ENCODE measurements around the gene CAPN10.

CAPN10 gene

DNA sequence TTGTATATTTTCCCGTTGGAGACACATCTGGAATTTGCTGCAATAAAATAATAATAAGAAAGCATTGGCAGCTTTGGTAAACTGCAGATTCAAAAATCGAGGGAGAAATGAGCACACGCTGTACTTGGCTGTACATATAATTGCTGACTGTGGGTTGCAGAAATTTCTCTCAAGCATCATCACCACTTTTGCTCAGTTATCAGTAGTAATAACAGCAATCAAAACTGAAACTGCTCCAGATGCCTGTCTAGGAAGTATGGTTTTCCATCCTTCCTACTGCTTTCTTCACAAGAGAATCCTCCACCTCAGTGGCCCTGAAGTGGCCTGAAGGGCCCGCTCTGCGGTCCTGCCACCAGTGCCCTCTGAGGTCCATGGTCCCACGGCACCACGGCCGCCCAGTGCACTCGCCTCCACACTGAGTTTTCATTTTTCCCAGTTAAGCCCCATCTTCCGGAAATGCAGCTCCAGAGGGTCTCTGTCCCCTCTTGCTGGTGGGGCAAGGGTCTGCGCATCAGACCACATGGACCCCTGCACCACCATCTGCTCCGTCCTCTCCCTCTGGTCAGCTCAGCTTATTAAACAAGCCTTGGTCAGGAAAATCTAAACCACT, 22.5 kb upstream of the CAPN10 start:
- DNase-seq: no peak

GRCh38 chr2:240564561-240565332, 21.8 kb upstream of the CAPN10 start:
- peak; percentile 49 for DNase-seq

DNA sequence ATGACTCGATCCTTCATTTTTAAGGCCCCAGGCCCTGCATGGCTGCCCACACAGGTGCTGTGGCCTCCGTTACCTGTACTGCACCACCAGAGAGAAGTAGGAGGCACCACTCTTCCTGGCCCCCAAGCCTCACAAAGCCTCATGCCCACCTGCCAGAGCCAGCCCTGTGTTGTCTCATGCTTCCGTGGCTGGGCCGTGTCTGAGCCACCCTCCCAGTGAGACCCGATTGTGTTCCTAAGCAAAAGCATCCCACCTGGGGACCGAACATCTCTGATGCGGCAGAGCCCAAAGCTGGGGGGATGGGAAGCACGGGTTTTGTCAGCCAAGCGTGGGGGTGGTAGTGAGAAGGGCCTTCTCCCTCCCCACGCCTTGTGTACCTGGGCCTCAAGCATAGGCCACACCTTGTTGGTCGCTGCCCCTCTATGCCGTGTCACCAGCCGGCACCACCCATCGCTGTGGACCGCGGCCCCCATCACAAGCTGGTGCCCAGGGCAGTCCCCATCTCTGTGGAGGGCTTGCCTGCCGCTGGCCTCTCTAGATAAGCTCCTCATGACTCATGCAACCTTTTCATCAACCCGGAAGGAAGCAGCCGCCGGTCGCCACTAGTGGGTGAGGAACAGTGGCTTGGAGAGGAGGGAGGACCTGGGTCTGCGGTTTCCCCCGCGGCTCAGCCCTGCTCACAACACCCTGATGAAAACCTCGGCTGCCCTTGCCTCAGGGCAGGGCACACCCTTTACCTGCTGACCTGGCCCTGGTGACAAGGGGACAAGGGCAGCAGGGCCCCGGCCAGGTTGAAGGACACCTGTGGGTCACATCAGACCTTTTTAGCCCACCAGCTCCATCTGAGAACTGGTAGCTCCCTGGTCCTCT, 21.0 kb upstream of the CAPN10 start:
- peak; percentile 90 for DNase-seq

DNA sequence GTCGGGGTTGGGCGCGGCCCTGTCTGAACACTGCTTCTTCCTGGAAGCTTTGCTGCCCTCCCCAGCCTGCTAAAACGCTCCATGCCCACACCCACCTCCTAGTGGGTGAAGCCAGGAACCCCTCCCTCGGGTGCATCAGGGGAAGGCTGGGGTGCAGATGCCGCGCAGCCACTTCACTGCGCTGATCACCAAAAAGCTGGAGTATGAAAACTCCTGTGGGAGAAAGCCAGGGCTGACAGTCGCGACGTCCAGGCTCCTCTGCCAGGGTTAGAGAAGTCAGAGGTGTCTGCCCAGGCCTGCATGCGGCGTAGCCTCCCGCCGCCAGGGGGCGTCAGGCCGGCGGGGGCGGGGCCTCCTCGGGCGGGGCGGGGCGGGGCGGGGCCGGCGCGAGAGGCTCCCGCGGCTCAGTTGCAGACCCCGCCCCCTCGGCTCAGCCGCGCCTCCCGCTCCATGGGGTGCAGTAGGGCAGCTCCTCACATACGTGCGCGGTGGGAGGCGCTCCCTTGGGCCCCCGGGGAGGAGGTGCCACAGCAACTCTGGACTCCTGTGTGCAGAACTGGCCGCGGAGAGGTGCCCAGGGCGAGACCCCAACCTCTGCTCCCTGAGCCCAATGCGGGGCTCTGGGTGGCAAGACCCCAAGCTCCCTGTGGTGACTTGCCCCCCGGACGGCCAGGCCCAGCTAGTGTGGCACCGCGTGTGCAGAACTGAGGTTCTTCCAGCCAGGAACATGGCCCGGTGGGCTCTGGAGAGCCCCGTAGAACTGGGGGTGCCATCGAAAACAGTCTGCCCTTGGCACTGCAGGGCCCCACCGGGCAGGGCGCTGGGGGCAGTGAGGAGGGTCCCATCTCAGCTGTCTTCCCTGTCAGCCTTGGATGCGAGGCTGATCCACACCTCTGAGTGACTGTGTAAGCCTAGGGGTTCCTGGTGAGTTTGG, 20.1 kb upstream of the CAPN10 start:
- DNase-seq: peak; percentile 93

DNA sequence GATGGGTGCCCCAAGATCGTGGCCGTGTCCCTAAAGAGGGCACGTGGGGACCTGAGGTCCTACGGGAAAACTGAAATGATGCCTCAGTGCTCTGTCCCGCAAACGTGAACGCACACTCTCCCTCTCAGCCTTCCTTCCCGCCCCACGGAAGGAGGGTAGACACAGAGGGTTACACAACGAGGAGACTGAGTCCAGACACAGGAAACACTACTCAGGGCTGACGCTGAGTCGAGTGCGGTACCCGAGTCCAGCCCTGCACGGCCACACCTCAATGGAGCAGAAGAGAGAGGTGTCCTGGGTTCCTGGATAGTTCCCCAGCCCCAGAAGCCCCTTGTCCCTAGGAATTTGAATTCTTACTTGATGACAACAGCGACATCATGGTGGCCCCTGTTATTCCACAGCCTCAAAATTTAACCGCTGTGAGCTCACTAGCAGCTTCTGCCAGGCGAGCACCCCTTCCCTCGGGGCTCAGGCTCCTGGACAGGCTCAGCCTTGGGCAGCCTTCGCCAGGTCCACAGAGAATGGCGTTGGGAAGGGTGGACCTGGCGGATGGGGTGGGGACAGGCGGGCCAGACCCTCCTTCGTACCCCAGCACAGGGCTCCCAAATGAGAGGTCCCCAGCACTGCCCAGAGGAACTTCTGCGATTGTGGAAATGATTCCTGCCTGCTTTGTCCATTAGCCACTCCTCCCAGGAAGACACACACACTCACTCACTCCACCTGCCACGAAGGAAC, 19.2 kb upstream of the CAPN10 start:
- DNase-seq: peak; percentile 23

- peak; percentile 48 for DNase-seq
Measured at GRCh38 chr2:240567872-240568677, 18.5 kb upstream of the CAPN10 start, which contains the start of gene RNPEPL1. Gene RNPEPL1 (plus strand): TSS chr2:240568484. CDS start chr2:240568587, 103 bp downstream.

DNA sequence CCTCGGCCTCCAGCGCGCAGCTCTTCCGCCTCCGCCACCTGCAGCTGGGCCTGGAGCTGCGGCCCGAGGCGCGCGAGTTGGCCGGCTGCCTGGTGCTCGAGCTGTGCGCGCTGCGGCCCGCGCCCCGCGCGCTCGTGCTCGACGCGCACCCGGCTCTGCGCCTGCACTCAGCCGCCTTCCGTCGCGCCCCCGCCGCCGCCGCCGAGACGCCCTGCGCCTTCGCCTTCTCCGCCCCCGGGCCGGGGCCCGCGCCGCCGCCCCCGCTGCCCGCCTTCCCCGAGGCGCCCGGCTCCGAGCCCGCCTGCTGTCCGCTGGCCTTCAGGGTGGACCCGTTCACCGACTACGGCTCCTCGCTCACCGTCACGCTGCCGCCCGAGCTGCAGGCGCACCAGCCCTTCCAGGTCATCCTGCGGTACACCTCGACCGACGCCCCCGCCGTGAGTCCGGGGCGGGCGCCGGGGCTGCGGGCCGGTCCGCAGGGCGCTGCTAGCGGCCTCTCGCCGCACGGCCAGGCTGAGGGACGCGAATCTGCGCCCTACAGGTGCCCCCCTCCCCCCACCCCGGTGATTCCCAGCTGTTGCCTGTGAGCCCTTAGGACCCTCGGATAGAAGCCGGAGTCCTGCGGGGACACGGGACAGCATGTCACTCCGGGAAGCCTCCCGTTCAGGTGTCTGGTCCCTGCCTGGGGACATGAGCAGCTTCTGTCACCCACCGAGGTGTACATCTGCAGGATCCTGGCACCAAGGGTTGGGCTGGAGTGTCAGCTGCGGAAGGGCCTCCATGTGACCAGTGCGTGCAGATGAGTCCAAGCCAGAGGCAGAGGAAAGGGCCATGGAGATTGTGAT, 17.6 kb upstream of the CAPN10 start:
- DNase-seq: peak; percentile 30

- no peak for DNase-seq
Measured at GRCh38 chr2:240569523-240569997, 17.0 kb upstream of the CAPN10 start.

DNA sequence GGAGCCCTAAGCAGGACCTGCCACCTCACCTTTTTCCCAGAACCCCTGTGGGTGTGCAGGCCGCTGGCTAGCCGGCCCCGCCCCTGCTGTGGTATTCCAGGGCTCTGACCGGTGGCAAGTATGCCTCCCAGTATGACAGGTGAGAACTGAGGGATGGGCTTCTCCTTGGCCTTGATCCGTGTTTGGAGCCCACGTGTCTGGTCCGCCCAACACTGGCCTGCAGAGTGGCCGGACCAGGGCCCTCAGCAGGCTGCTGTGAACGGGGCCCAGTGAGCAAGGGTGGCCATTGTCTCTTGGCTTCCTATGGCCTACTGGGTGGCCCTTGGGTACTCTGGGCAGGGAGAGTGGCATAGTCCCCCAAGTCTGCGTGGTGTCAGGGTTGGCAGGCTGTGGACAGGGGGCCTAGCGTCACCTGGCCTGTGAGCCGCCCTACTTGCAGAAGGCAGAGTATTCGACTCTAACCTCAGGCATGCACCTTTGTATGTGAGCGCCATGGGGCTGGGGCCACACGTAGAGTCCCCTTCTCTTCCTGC, 16.5 kb upstream of the CAPN10 start:
- DNase-seq: no peak

DNA sequence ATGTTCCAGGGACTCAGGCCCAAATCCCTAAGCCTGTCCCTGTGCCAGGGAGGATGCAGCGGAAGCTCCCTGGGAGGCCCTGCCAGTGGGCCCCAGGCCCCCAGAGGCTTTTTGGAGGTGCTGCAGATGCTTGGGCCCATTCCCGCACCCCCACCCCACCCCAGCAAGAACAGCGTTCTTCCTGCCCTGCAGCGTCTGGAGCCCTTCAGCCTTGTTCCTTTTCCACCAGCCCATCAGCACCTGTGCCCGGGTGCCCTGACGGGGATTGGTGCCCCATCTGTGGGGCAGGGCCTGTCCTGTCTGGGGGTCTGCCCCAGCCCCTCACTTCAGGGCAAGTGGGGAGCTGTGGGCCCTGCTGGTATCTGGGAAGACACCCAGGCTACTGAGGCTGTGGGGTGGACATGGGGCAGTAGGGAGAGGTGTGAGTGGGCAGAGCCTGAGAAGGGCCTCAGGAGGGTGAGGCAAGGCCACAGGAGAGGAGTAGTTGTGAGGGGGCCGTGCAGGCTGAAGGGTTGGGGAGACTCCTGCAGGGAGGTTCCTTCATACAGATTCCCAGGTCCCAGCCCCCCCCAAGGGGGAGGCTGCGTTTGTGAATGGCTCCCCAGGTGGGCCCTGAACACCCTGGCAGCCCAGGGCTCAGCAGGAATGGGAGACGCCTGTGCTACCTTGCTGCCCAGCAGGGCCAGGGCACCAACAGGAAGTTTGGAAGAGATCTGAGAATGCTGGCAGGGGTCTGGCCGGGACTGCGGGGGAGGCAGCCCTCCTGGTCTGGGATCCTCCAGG, 15.8 kb upstream of the CAPN10 start:
- DNase-seq: no peak

DNA sequence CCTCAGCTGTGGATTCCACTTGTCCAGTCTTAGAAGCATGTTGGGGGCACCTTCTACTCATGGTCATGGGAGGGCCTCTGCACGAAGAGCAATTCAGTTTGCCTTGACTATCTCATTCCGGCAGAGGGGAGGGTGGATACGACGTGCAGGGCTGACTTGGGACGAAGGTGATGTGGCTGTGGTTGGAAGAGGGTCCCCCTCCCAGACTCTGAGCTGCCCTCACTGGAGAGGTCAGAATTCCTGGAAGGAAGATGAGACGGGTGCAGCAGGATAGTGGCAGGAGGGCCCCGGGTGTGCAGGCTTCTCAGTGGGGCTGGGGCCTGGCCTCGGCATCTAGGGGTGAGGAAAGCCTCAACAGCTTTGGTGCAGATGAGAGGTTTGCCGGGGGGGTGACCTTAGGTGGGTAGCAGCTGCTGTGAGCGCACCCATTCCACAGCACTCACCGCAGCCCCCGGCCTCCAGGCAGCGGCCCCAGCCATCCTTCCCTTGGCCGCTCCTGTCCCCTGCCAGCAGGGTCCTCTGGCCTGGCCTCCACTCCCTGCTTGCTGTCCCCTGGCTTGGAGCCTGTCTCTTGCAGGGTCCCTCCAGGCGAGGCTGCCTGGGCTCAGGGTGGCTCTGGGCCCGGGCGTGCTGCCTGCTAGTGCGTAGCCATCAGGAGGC, 15.1 kb upstream of the CAPN10 start:
- no peak for DNase-seq

- no peak for DNase-seq
Measured at GRCh38 chr2:240572141-240573031, 14.1 kb upstream of the CAPN10 start.

GRCh38 chr2:240573071-240573515, 13.4 kb upstream of the CAPN10 start:
- DNase-seq: no peak

GRCh38 chr2:240573516-240574385, 12.8 kb upstream of the CAPN10 start:
- DNase-seq: no peak

DNA sequence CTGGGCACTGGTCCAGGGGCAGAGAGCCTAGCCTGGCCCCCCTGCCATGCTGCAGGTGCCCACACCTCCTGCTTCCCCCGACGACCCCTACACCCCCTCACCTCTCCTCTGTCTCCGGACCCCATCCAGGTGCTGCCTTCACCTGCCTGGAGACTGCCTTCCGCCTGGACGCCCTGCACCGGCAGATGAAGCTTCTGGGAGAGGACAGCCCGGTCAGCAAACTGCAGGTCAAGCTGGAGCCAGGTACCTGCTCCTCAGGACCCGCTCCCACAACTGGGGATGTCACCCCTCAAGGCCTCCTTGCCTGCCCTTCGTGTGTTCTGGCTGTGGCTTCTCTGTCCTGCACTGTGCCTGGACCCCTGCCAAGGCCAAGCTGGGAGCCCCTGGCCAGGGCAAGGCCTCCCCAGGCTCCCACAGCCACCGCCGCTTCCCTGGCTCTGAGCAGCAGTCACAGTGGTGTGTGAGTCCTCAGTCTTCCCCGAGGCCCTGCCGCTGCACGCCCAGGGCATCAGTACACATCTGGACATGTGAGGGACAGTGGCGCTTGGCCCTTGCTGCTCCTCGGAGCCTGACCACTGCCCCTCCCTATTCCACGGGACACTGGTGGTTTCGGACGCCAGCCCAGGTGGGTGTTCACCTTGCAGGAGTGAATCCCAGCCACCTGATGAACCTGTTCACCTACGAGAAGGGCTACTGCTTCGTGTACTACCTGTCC, 12.0 kb upstream of the CAPN10 start:
- no peak for DNase-seq
